HPDE6-E6E7 (cell line): ENCODE data around the gene PNPLA6.

Experiments
- DNase-seq: peaks from one replicate; pipeline ENCODE4 v3.0.0; 2011; ENCODE audit warnings: missing footprints; ENCODE audit errors: extremely low spot score

Gene PNPLA6

DNA sequence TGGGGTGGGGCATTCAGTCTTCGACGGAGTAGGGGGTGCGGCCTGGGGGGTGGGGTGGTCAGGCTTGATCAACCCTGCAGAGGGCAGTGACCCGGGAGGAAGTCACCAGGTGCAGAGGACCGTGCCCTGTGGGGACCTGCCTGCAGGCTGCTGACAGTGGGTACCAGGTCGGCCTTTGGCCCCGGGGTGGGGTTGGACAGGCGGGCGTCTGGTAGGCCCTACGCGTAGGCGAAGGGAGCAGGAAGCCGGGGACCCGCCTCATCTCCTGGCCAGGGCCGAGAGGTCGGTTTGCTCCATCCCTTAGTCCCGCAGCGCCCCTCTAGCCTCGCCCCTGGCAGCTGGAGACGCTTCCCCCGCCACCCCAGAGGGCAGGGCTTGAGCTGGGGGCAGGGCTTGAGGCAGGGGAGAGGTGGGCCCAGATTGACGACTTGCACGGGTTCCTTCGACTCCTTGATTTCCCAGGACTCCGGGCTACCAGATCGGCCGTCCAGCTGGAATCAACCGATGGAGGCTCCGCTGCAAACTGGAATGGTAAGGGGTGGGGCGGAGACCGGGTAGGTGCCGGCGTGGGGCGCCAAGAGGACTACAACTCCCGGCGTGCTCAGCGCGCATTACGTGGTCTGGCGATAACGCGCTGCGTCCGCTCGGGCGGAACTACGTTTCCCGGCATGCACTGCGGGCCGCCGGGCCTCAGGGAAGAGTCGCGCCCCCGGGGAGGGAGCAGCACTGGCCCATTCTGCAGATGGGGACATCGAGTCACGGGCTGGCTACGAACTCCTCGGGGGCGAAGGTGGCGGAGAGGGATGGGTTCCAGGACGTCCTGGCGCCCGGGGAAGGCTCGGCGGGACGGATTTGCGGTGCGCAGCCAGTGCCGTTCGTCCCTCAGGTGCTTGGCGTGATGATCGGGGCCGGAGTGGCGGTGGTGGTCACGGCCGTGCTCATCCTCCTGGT, at the start of gene PNPLA6:
Gene PNPLA6 (plus strand): TSS at position 671 of the 951 bp plus-strand sequence. CDS start 72 bp downstream, at position 743.
- DNase-seq, result peak; percentile 91

- DNase-seq, result no peak
Observed at GRCh38 chr19:7486923-7487322, 48.6 kb upstream of the PNPLA6 start.

GRCh38 chr19:7488736-7489353, 46.7 kb upstream of the PNPLA6 start, which contains the start of gene PEX11G:
TSS of gene PEX11G (minus strand) at chr19:7489035. CDS start at chr19:7489010, 25 bp downstream.
- DNase-seq, result peak; percentile 90

GRCh38 chr19:7489609-7490044, 45.9 kb upstream of the PNPLA6 start:
- no peak for DNase-seq

DNA sequence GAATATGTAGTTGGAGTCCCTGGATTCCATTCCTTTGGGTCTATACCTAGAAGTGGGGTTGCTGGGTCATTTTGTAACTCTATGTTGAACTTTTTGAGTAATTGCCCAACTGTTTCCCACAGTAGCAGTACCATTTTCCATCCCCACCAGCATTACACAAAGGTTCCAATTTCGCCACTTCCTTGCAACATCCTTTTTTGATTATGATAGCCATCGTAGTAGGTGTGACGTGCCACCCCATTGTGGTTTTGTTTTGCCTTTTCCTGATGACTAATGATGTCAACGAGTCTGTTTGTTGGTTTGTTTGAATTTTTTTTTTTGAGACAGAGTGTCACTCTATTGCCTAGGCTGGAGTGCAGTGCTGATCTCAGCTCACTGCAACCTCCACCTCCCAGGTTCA, 43.4 kb upstream of the PNPLA6 start:
- no peak for DNase-seq

GRCh38 chr19:7492558-7492957, 43.0 kb upstream of the PNPLA6 start:
- no peak for DNase-seq

DNA sequence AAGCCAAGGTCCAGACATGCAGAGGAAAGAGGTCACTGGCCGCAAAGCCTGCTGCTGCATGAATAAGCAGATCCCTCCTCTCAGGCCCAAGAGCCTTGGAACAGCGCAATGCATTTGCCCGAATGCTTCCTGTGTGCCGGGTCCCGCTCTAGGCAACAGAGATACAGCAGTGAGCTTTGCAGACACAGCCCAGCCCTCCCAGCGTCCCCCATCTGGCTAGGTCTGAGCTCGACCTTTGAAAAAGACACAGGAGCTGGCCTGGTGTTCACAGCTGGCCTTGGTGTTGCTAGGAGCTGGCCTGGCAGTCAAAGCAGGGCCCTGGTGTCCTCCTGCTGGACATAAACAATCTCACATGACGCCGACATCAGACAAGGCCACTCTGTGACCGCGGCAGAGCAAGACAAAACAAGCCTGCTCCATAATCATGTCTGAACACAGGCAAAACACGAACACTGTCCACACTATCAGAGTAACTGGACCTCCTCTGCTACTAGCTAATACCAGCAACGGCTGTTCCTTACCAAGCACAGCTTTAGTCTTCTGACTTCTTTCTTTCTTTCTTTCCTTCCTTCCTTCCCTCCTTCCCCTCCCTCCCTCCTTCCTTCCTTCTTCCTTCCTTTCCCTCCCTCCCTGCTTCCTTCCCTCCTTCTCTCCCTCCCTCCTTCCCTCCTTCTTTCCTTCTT, 41.0 kb upstream of the PNPLA6 start:
- DNase-seq, result peak; percentile 65

DNA sequence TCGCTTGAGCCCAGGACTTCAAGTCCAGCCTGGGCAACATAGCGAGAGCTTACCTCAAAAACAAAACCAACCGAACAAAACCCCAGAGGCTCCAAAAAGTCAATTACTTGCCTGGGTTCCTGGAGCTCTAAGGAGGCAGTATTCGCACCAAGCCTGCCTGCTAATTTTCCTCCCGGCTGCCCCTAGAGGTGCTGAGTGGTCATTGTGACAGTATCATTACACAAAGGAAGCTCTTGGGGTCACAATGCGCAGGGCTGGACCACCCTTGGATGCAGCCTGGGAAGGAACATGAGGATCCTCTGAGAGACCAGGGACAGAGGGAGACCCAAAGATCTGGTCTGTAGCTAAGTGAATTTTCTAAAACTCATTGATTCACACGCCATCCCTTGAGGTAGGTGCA, 38.2 kb upstream of the PNPLA6 start:
- DNase-seq, result no peak

GRCh38 chr19:7500811-7501450, 34.6 kb upstream of the PNPLA6 start:
- peak; percentile 71 for DNase-seq

- no peak for DNase-seq
Observed at GRCh38 chr19:7502552-7502951, 33.0 kb upstream of the PNPLA6 start.

GRCh38 chr19:7504684-7505083, 30.8 kb upstream of the PNPLA6 start:
- DNase-seq, result no peak

GRCh38 chr19:7505288-7505681, 30.2 kb upstream of the PNPLA6 start:
- DNase-seq, result no peak

DNA sequence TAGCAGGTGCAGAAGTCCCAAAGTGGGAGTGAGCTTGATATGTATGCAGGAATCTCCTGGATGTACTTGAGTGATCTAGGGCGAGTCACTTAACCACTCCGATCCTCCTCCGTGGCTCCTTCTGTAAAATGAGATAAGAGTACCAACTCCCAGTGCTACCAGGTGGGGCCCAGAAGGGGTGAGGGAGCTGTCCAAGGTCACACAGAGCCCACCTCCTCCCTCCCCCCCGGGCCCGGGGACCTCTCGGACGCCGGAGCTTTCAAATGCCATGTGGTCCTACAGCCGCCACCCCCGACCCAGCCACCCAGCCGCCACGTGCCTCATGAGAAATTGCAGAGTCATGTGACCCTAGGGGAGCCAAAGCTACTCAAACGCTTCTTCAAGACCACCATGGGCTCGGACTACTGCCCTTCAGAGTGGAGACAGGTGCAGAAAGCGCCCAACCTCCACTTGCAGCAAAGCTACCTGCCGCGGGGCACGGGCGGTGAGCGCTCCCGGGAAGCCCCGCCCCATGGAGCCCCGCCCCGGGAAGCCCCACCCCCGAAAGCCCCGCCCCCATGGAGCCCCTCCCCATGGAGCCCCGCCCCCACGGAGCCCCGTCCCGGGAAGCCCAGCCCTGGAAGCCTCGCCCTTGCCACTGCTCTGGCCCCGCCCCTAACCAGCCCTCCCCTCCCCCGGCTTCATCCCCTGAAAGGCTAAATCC, 29.7 kb upstream of the PNPLA6 start:
- DNase-seq, result no peak

DNA sequence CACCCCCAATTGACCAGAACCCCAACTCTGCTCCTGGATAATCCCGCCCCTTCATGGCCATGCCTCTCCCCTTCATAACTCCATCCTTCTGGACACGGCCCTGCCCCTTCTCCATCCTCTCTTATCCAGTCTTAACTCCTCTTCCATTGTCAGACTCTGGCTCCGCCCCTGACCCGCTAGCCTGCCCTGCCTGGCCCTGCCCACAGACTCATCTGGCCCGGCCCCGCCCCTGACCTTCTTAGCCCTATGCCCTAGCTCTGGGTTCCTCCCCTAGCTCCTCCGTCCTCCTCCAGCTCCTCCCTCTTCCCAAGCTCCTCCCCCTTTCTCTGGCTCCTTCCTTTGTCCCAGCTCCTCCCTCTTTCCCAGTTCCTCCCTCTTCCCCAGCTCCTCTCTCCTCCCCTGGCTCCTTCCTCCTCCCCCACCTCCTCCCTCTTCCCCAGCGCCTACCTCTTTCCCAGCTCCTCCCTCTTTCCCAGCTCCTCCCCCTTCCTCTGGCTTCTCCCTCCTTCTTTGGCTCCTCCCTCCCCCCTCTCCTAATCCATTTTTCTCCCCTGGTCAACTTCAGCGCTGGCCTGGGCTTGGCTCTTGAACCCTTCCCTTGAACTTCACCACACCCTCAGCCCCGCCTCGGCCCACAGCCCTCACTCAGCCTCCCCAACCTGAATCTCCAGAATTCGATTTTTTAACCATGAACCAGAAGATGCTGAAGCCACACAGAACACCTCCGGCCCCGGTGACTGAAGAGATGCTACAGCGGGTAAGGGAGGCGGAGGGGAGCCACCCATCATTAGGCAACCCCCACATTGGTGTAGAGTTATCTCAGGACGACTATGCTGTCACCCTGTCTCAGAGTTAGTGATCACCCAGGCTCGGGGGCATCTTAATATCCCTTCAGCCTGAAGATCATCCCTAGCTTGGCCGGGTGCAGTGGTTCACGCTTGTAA, 28.9 kb upstream of the PNPLA6 start:
- no peak for DNase-seq

- DNase-seq, result peak; percentile 86
Observed at GRCh38 chr19:7507884-7508283, 27.6 kb upstream of the PNPLA6 start.

DNA sequence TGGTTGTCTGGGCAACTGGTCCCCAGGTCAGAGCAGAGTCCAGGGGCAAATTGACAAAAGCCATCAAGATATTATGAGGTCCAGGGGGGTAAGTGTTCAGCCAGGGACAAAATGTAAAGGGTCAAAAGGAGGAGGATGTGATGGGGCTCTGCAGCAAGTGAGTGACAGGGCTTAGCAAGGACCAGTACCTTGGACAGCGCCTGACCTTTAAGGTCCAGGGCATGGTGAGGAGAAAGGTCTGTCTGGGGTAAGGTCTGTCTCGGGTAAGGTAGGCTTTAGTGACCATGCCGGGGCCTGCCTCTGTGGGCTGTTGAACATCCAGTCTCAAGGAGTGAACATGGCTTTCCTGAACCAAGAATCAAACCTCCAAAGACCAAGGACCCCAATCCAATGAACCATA, 25.9 kb upstream of the PNPLA6 start:
- DNase-seq, result no peak

- DNase-seq, result no peak
Observed at GRCh38 chr19:7512400-7512851, 23.1 kb upstream of the PNPLA6 start.

- DNase-seq, result no peak
Observed at GRCh38 chr19:7513809-7514642, 21.5 kb upstream of the PNPLA6 start.

GRCh38 chr19:7515110-7515644, 20.3 kb upstream of the PNPLA6 start:
- DNase-seq, result no peak
